ENCODE measurements around the gene LILRA5. TPM values are rescaled to one million over a fixed set of nuclear protein-coding genes. Genes with fewer than 3 reads are reported as not detected.

Gene LILRA5
- total RNA-seq, 1 donor from 2014 or later = not detected

DNA sequence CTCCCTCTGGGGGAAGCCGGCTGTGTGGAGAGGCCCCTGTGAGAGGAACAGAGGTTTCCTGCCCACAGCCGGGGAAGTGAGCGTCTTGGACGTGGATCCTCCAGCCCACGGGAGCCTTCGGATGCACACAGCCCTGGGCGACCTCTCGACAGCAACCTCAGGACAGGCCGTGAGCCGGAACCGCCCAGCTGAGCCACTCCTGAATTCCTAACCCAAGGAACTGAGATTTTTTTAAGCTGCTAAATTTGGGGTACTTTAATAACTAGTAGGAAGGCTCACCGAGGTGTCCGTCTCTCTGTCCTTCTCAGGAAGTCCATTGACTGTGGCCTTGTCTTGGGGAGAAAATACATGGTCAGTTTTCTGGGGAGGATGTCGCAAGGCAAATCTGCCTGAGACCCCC lies 42.7 kb upstream of the LILRA5 start:
- no peak overlapping the region for H3K27ac Mint-ChIP-seq (ENCODE audit: unreplicated experiment)
- peaks cover 8% of the 10 kb centered on the region for H3K9me3 Mint-ChIP-seq (ENCODE audit: unreplicated experiment)
- DNase-seq = no peak
- TF ChIP-seq, protein P1, sequence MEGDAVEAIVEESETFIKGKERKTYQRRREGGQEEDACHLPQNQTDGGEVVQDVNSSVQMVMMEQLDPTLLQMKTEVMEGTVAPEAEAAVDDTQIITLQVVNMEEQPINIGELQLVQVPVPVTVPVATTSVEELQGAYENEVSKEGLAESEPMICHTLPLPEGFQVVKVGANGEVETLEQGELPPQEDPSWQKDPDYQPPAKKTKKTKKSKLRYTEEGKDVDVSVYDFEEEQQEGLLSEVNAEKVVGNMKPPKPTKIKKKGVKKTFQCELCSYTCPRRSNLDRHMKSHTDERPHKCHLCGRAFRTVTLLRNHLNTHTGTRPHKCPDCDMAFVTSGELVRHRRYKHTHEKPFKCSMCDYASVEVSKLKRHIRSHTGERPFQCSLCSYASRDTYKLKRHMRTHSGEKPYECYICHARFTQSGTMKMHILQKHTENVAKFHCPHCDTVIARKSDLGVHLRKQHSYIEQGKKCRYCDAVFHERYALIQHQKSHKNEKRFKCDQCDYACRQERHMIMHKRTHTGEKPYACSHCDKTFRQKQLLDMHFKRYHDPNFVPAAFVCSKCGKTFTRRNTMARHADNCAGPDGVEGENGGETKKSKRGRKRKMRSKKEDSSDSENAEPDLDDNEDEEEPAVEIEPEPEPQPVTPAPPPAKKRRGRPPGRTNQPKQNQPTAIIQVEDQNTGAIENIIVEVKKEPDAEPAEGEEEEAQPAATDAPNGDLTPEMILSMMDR (IDR thresholded peaks at IDR 0.05; ENCODE audit: partially characterized antibody, unreplicated experiment) = no peak
- H3K4me1 Mint-ChIP-seq (ENCODE audit: low read depth, unreplicated experiment) = peaks cover 22% of the 10 kb centered on the region
- peaks cover 5% of the 10 kb centered on the region for H3K27me3 Mint-ChIP-seq (ENCODE audit: unreplicated experiment)
- H3K36me3 Mint-ChIP-seq (ENCODE audit: unreplicated experiment) = no peaks in the 10 kb centered on the region
- no peak overlapping the region for H3K4me3 Mint-ChIP-seq (ENCODE audit: unreplicated experiment)

DNA sequence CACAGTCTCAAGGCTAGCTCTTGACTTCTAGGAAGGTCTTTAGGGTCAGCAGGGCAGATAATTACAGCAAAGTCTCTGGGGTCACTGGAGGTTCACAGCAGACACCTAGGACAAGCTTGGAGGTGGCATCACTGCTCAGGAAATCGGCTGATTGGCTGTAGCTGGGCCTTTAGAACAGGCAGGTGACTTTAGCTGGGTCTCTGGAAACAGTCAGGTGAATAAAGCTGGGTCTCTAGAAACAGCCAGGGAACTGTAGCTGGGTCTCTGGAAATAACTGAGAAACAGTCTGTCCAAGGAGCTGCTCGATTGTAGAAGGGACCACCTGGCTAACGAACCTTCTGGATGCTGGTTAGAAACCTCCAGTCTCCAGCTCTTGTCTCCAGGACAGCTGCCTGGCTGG lies 41.8 kb upstream of the LILRA5 start:
- H3K9me3 Mint-ChIP-seq (ENCODE audit: unreplicated experiment) = peaks cover 8% of the 10 kb centered on the region
- H3K4me3 Mint-ChIP-seq (ENCODE audit: unreplicated experiment) = no peak overlapping the region
- H3K27me3 Mint-ChIP-seq (ENCODE audit: unreplicated experiment) = peaks cover 5% of the 10 kb centered on the region
- peaks cover 24% of the 10 kb centered on the region for H3K4me1 Mint-ChIP-seq (ENCODE audit: low read depth, unreplicated experiment)
- DNase-seq = no peak
- H3K36me3 Mint-ChIP-seq (ENCODE audit: unreplicated experiment) = no peaks in the 10 kb centered on the region
- no peak overlapping the region for H3K27ac Mint-ChIP-seq (ENCODE audit: unreplicated experiment)
- TF ChIP-seq, protein P1 (IDR thresholded peaks at IDR 0.05; ENCODE audit: partially characterized antibody, unreplicated experiment) = no peak

DNA sequence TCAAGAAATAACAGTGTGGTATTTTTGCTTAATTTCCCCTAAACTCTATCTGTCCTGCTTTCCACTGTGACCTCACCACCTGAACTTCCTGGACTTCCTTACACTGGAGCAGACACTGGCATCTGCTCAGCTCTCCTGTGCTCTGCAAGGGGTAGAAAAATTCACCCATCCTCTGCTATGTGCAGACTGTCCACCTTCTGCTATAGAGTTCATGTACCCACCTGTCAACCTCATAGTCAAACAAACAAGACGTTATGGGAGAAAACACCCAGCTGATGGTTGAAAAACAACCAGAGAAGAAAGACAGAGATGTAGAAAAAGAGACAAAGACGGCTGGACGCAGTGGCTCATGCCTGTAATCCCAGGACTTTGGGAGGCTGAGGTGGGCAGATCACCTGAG lies 39.6 kb upstream of the LILRA5 start:
- Mint-ChIP-seq H3K4me3 (ENCODE audit: unreplicated experiment) (peak overlapping the region; percentile 34), H3K27ac (ENCODE audit: unreplicated experiment) (peak overlapping the region; percentile 67), H3K36me3 (ENCODE audit: unreplicated experiment) (peaks cover 9% of the 10 kb centered on the region), H3K4me1 (ENCODE audit: low read depth, unreplicated experiment) (peaks cover 24% of the 10 kb centered on the region), H3K27me3 (ENCODE audit: unreplicated experiment) (peaks cover 11% of the 10 kb centered on the region), H3K9me3 (ENCODE audit: unreplicated experiment) (peaks cover 8% of the 10 kb centered on the region)
- DNase-seq = no peak
- TF ChIP-seq, protein P1 (IDR thresholded peaks at IDR 0.05; ENCODE audit: partially characterized antibody, unreplicated experiment) = no peak

DNA sequence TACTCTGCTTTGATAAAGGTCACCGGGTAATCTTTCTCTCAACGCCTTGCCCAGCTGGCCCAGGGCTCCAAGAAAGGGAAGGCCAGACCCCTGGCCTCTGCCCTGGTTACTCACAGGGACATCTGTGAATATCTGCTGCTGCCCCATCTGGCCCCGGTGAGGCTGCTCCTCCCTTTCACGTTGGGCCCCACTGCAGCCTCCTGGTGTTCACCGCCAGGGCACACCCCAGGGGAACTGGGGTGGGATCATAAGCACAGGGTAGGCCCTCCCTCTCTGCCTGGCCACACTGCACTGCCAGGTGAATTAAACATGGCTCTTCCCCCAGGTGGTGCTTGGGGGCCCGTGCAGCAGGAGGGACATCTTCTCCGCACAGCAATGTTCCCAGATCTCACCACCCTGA lies 39.1 kb upstream of the LILRA5 start:
- Mint-ChIP-seq H3K27ac (ENCODE audit: unreplicated experiment) (peak overlapping the region; percentile 67), H3K36me3 (ENCODE audit: unreplicated experiment) (peaks cover 9% of the 10 kb centered on the region), H3K27me3 (ENCODE audit: unreplicated experiment) (peaks cover 11% of the 10 kb centered on the region), H3K4me3 (ENCODE audit: unreplicated experiment) (peak overlapping the region; percentile 34), H3K9me3 (ENCODE audit: unreplicated experiment) (peaks cover 8% of the 10 kb centered on the region), H3K4me1 (ENCODE audit: low read depth, unreplicated experiment) (peaks cover 24% of the 10 kb centered on the region)
- TF ChIP-seq, protein P1 (IDR thresholded peaks at IDR 0.05; ENCODE audit: partially characterized antibody, unreplicated experiment) = peak; percentile 9
- DNase-seq = peak; percentile 77

DNA sequence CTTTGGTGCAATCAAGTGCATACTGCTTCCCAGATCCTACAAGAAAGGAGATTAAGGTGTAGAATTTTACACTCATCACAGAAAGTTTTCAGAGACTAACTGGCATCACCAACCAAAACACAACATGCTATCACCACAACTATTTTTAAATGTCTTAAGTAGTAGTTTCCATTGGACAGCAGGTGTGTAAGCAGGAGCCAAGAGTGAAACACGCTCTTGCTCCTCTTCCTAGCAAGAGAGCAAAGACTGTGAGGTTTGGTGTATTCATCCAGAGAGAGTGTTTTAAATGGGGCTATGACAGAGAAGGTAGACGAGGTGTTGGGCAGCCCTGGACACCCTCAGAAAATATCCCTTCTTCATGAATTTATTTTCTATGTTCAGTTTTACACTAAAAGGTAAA lies 38.5 kb upstream of the LILRA5 start:
- Mint-ChIP-seq H3K4me3 (ENCODE audit: unreplicated experiment) (no peak overlapping the region), H3K27me3 (ENCODE audit: unreplicated experiment) (peaks cover 11% of the 10 kb centered on the region), H3K27ac (ENCODE audit: unreplicated experiment) (peak overlapping the region; percentile 62), H3K9me3 (ENCODE audit: unreplicated experiment) (peaks cover 8% of the 10 kb centered on the region), H3K36me3 (ENCODE audit: unreplicated experiment) (peaks cover 9% of the 10 kb centered on the region), H3K4me1 (ENCODE audit: low read depth, unreplicated experiment) (peaks cover 24% of the 10 kb centered on the region)
- DNase-seq = no peak
- TF ChIP-seq, protein P1 (IDR thresholded peaks at IDR 0.05; ENCODE audit: partially characterized antibody, unreplicated experiment) = no peak

Measured in glutamatergic neuron (in vitro differentiated cells).